Astrocyte (in vitro differentiated cells and primary cell): ENCODE results near the gene SESN3. TPM values are rescaled to one million over a fixed set of nuclear protein-coding genes. Genes with fewer than 3 reads are reported as not detected.
"Not testable (repeated sequence)": the region's sequence is repeated elsewhere in the genome, so short reads cannot be mapped to it uniquely, and the experiment has no call there.

ENCODE experiments used
- DNase-seq: peaks from one replicate; pipeline ENCODE4 v3.0.0-alpha.2; 2010; ENCODE audit warnings: low read depth
- FAIRE-seq: peaks from 2 replicates; lab custom pipeline; 2011; peaks lifted over from hg19 to GRCh38; lab: Jason Lieb, UNC
- H2AFZ ChIP-seq: 2 replicates; pipeline ENCODE4 v1.6.0; 2012; ENCODE audit warnings: low read depth, low read length, inconsistent platforms
- H3K27ac ChIP-seq: 2 replicates; pipeline ENCODE4 v1.5.1; 2011; ENCODE audit warnings: low read depth, low read length, inconsistent platforms
- H3K27me3 ChIP-seq: 2 replicates; pipeline ENCODE4 v1.6.0; 2011; ENCODE audit warnings: low read length, inconsistent platforms; ENCODE audit not compliant: insufficient read depth
- H3K36me3 ChIP-seq: 2 replicates; pipeline ENCODE4 v1.5.1; 2011; ENCODE audit warnings: low read length, inconsistent platforms; ENCODE audit not compliant: insufficient read depth
- H3K4me1 ChIP-seq: 2 replicates; pipeline ENCODE4 v1.5.1; 2011; ENCODE audit warnings: low read length, inconsistent platforms; ENCODE audit not compliant: insufficient read depth
- H3K4me2 ChIP-seq: 2 replicates; pipeline ENCODE4 v1.6.0; 2012; ENCODE audit warnings: low read length, inconsistent platforms
- H3K4me3 ChIP-seq: 2 replicates; pipeline ENCODE4 v1.5.1; 2011; ENCODE audit warnings: low read depth, mild to moderate bottlenecking, low read length, inconsistent platforms; ENCODE audit not compliant: insufficient read depth
- H3K79me2 ChIP-seq: 2 replicates; pipeline ENCODE4 v1.6.0; 2012; ENCODE audit warnings: mild to moderate bottlenecking, low read length, inconsistent platforms; ENCODE audit not compliant: insufficient read depth
- H3K9ac ChIP-seq: 2 replicates; pipeline ENCODE4 v1.6.0; 2012; ENCODE audit warnings: mild to moderate bottlenecking, low read length, inconsistent platforms
- H3K9me3 ChIP-seq: 2 replicates; pipeline ENCODE4 v1.5.1; 2012; ENCODE audit warnings: low read depth, mild to moderate bottlenecking, low read length, inconsistent platforms; ENCODE audit not compliant: insufficient read depth
- H4K20me1 ChIP-seq: 2 replicates; pipeline ENCODE4 v1.6.0; 2012; ENCODE audit warnings: low read length, inconsistent platforms; ENCODE audit not compliant: insufficient read depth
- H3K27ac Mint-ChIP-seq: one replicate; pipeline ENCODE4 v1.8.0; 2021; ENCODE audit warnings: mild to moderate bottlenecking, mixed read lengths; ENCODE audit not compliant: unreplicated experiment
- H3K27me3 Mint-ChIP-seq: one replicate; pipeline ENCODE4 v1.8.0; 2021; ENCODE audit warnings: low read depth, mixed read lengths; ENCODE audit not compliant: unreplicated experiment
- H3K36me3 Mint-ChIP-seq: one replicate; pipeline ENCODE4 v1.8.0; 2021; ENCODE audit warnings: low read depth, mixed read lengths; ENCODE audit not compliant: unreplicated experiment
- H3K4me1 Mint-ChIP-seq: one replicate; pipeline ENCODE4 v1.8.0; 2021; ENCODE audit warnings: low read depth, mixed read lengths; ENCODE audit not compliant: unreplicated experiment
- H3K4me3 Mint-ChIP-seq: one replicate; pipeline ENCODE4 v1.8.0; 2021; ENCODE audit warnings: mild to moderate bottlenecking, moderate library complexity, mixed read lengths; ENCODE audit not compliant: unreplicated experiment
- H3K9me3 Mint-ChIP-seq: one replicate; pipeline ENCODE4 v1.8.0; 2021; ENCODE audit warnings: mild to moderate bottlenecking, mixed read lengths; ENCODE audit not compliant: unreplicated experiment
- EZH2 ChIP-seq: IDR thresholded peaks from 2 replicates; pipeline ENCODE4 v1.6.1; 2012; ENCODE audit warnings: mild to moderate bottlenecking, low read length, inconsistent platforms; ENCODE audit not compliant: insufficient read depth
- total RNA-seq: library from RNA; stranded (reverse); gene quantifications from 2 replicates; pipeline ENCODE4 v1.2.1, GENCODE V29; 2021
- TF ChIP-seq, protein P1 (sequence below): IDR thresholded peaks from 2 replicates; pipeline ENCODE4 v1.5.1; 2011; ENCODE audit warnings: low read depth, mild to moderate bottlenecking, inconsistent platforms, low read length, moderate library complexity; ENCODE audit not compliant: insufficient read depth

The SESN3 gene
- total RNA-seq, 1 donor from 2014 or later = 98.1 TPM

- H3K27me3 Mint-ChIP-seq = no peaks in the 10 kb centered on the region
- H3K4me1 Mint-ChIP-seq = peaks cover 37% of the 10 kb centered on the region
- TF ChIP-seq EZH2 = no peak
- TF ChIP-seq, protein P1, sequence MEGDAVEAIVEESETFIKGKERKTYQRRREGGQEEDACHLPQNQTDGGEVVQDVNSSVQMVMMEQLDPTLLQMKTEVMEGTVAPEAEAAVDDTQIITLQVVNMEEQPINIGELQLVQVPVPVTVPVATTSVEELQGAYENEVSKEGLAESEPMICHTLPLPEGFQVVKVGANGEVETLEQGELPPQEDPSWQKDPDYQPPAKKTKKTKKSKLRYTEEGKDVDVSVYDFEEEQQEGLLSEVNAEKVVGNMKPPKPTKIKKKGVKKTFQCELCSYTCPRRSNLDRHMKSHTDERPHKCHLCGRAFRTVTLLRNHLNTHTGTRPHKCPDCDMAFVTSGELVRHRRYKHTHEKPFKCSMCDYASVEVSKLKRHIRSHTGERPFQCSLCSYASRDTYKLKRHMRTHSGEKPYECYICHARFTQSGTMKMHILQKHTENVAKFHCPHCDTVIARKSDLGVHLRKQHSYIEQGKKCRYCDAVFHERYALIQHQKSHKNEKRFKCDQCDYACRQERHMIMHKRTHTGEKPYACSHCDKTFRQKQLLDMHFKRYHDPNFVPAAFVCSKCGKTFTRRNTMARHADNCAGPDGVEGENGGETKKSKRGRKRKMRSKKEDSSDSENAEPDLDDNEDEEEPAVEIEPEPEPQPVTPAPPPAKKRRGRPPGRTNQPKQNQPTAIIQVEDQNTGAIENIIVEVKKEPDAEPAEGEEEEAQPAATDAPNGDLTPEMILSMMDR = no peak
- no peaks in the 10 kb centered on the region for H3K9me3 Mint-ChIP-seq
- DNase-seq (peak; percentile 88), FAIRE-seq (peak; percentile 94)
- H3K36me3 Mint-ChIP-seq = no peaks in the 10 kb centered on the region
- Histone ChIP-seq H4K20me1 (no peaks in the 10 kb centered on the region), H3K4me2 (peak overlapping the region; percentile 83), H3K27me3 (peaks cover 6% of the 10 kb centered on the region), H3K36me3 (no peaks in the 10 kb centered on the region), H2AFZ (peak overlapping the region; percentile 62), H3K4me3 (peak overlapping the region; percentile 57), H3K9me3 (no peaks in the 10 kb centered on the region), H3K9ac (peak overlapping the region; percentile 54), H3K27ac (peak overlapping the region; percentile 23), H3K79me2 (no peaks in the 10 kb centered on the region), H3K4me1 (peaks cover 9% of the 10 kb centered on the region)
- H3K27ac Mint-ChIP-seq = peak overlapping the region; percentile 43
- H3K4me3 Mint-ChIP-seq = peak overlapping the region; percentile 7
These were observed 23.2 kb upstream of the SESN3 start for GRCh38 chr11:95254131-95254704.

GRCh38 chr11:95253141-95253540, 22.1 kb upstream of the SESN3 start:
- Mint-ChIP-seq H3K4me3 (no peak overlapping the region), H3K36me3 (no peaks in the 10 kb centered on the region), H3K27me3 (no peaks in the 10 kb centered on the region), H3K27ac (peak overlapping the region; percentile 4), H3K4me1 (peaks cover 43% of the 10 kb centered on the region), H3K9me3 (no peaks in the 10 kb centered on the region)
- no peaks in the 10 kb centered on the region for H3K9me3 ChIP-seq
- H3K9ac ChIP-seq = no peak overlapping the region
- H3K4me1 ChIP-seq = peaks cover 9% of the 10 kb centered on the region
- H3K36me3 ChIP-seq = no peaks in the 10 kb centered on the region
- no peaks in the 10 kb centered on the region for H3K79me2 ChIP-seq
- no peak overlapping the region for H2AFZ ChIP-seq
- H3K4me2 ChIP-seq = no peak overlapping the region
- no peak for TF ChIP-seq EZH2
- TF ChIP-seq, protein P1 = no peak
- H3K27ac ChIP-seq = no peak overlapping the region
- H3K27me3 ChIP-seq = peaks cover 6% of the 10 kb centered on the region
- FAIRE-seq (no peak), DNase-seq (peak; percentile 6)
- H3K4me3 ChIP-seq = no peak overlapping the region
- no peaks in the 10 kb centered on the region for H4K20me1 ChIP-seq

GRCh38 chr11:95252586-95252985, 21.6 kb upstream of the SESN3 start:
- Histone ChIP-seq H3K9me3 (no peaks in the 10 kb centered on the region), H3K4me2 (no peak overlapping the region), H3K9ac (no peak overlapping the region), H3K27ac (no peak overlapping the region), H4K20me1 (no peaks in the 10 kb centered on the region), H3K27me3 (peaks cover 6% of the 10 kb centered on the region), H3K79me2 (no peaks in the 10 kb centered on the region), H3K4me1 (peaks cover 9% of the 10 kb centered on the region), H3K36me3 (no peaks in the 10 kb centered on the region), H2AFZ (no peak overlapping the region), H3K4me3 (no peak overlapping the region)
- TF ChIP-seq EZH2 = no peak
- TF ChIP-seq, protein P1 = no peak
- Mint-ChIP-seq H3K36me3 (no peaks in the 10 kb centered on the region), H3K27ac (peak overlapping the region; percentile 4), H3K27me3 (no peaks in the 10 kb centered on the region), H3K4me3 (peak overlapping the region; percentile 58), H3K9me3 (no peaks in the 10 kb centered on the region), H3K4me1 (peaks cover 43% of the 10 kb centered on the region)
- DNase-seq = peak; percentile 28
- FAIRE-seq = no peak

DNA sequence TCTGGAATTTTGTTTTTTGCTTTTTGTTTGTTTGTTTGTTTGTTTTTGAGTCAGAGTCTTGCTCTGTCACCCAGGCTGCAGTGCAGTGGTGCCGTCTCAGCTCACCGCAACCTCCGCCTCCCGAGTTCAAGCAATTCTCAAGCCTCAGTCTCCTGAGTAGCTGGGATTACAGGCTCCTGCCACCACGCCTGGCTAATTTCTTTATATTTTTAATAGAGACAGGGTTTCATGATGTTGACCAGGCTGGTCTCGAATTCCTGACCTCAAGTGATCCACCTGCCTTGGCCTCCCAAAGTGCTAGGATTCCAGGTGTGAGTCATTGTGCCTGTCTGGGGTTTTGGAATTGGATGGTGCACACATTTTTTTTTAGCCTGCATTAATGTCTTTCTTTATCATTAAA, 20.9 kb upstream of the SESN3 start:
- not testable (repeated sequence) for H3K9me3 Mint-ChIP-seq, FAIRE-seq, H3K27ac ChIP-seq, H3K79me2 ChIP-seq, H2AFZ ChIP-seq, H3K36me3 Mint-ChIP-seq, H3K27me3 Mint-ChIP-seq, H3K4me1 ChIP-seq, H3K9me3 ChIP-seq, H3K27ac Mint-ChIP-seq, H3K4me3 Mint-ChIP-seq, H3K36me3 ChIP-seq, H3K27me3 ChIP-seq, H4K20me1 ChIP-seq, DNase-seq, H3K4me3 ChIP-seq, H3K4me2 ChIP-seq, H3K9ac ChIP-seq
- peaks cover 43% of the 10 kb centered on the region for H3K4me1 Mint-ChIP-seq
